Measurements from ENCODE around the gene PTPRF.

Gene PTPRF

GRCh38 chr1:43582162-43582566 lies 51.5 kb downstream of the PTPRF start:
- no peak for DNase-seq (ENCODE audit: low spot score)

DNA sequence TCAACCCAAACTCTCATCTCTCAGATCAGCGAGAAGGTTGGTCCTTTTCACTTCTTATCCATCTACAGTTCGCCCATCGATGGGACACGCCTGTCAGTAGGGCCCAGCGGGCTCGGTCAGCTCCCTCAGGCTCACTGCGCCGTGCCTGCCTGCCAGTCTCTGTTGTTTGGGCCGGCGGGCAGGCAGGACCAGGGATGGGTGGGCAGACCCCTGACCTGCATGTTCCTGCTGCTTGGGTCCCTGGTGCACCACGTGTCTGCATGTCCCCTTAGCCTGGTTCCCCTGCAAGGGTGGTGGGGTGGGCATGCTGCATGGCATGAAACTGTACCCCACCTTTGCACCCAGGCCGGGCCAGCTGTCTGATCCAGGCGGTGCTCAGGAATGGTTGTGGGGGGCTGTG lies 52.4 kb downstream of the PTPRF start:
- DNase-seq (ENCODE audit: low spot score) = no peak

GRCh38 chr1:43584204-43584603 lies 53.5 kb downstream of the PTPRF start:
- no peak for DNase-seq (ENCODE audit: low spot score)

GRCh38 chr1:43585557-43585956 lies 54.9 kb downstream of the PTPRF start:
- DNase-seq (ENCODE audit: low spot score) = no peak

DNA sequence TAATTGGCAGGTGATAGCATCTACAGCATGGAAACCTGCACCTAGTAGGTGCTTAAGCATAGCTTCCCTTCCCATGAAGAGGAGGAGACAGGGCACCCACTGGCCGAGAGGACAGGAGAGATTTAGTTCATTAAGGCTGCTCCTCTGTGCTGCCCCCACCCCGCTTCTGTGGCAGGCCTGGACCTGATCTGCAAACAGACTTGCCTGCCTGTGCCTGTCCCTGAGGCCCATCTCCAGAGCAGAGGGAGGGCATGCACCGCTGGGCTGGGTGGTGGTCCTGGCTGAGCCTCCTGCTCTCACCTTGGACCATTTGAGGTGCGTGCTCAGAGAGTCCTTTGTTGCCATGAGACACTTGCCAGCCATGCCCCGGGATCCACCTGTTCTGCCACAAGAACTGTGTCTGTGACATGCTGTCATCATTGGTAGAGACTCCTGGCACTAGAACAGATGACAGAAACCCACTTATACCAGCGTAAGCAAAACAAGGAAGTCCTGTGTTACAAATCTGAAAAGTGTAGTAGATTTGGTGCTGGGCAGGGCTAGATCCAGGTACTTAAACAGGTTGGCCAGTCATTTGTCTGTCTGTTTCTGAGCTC lies 55.6 kb downstream of the PTPRF start:
- DNase-seq (ENCODE audit: low spot score) = no peak

- DNase-seq (ENCODE audit: low spot score) = no peak
Observed at GRCh38 chr1:43587001-43587400, 56.3 kb downstream of the PTPRF start.

- DNase-seq (ENCODE audit: low spot score) = no peak
Observed at GRCh38 chr1:43587594-43587993, 56.9 kb downstream of the PTPRF start.

DNA sequence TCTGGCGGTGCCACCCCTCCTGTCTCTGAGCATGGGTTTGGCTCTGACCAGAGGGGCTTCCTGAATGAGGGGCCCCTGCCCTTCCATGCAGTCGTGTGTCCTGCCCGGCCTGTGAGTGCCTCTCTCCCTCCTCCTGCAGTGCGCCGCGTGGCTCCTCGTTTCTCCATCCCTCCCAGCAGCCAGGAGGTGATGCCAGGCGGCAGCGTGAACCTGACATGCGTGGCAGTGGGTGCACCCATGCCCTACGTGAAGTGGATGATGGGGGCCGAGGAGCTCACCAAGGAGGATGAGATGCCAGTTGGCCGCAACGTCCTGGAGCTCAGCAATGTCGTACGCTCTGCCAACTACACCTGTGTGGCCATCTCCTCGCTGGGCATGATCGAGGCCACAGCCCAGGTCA lies 57.9 kb downstream of the PTPRF start:
- DNase-seq (ENCODE audit: low spot score) = no peak

DNA sequence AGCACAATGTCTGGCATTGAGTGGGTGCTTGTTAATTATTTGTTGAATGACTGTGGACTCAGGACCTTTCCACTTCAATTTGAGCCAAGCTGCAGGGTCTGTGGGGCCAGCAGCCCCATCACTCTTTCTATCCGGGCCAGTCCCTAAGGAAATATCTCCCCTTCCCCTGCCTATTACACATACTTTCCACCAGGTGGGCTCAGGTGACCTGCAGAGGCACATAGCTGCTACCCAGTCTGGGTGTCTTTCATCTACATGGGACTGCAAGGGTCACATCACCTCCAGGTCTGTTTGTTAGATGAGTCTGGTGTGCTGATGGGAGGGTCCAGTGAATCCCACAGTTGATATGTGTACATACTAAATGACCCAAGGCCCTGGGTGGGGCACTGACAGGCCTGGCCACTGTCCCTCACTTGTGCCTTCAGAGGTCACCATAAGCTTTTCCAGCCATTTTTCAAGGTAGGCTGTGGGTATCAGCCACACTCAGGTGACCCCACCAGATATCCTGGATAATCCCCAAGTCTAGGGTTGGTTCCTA lies 59.8 kb downstream of the PTPRF start:
- no peak for DNase-seq (ENCODE audit: low spot score)

GRCh38 chr1:43591181-43591580 lies 60.5 kb downstream of the PTPRF start:
- DNase-seq (ENCODE audit: low spot score) = no peak

- no peak for DNase-seq (ENCODE audit: low spot score)
Observed at GRCh38 chr1:43592051-43592665, 61.5 kb downstream of the PTPRF start.

- no peak for DNase-seq (ENCODE audit: low spot score)
Observed at GRCh38 chr1:43592974-43593683, 62.4 kb downstream of the PTPRF start.

- DNase-seq (ENCODE audit: low spot score) = no peak
Observed at GRCh38 chr1:43596579-43596978, 65.9 kb downstream of the PTPRF start.

DNA sequence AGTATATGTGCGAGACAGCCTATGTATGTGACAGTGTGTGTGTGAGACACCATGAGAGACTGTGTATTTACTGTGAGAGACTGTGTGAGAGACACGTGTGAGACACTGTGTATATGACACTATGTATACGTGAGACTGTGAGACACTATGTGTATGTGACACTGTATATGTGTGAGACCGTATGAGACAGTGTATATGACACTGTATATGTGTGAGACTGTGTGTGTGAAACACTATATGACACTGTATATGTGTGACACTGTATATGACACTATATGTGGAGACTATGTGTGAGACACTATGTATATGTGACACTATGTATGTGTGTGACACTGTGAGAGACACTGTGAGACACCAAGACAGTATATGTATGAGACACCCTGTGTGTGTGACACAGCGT lies 66.3 kb downstream of the PTPRF start:
- no peak for DNase-seq (ENCODE audit: low spot score)

GRCh38 chr1:43597721-43598120 lies 67.0 kb downstream of the PTPRF start:
- DNase-seq (ENCODE audit: low spot score) = no peak

GRCh38 chr1:43598622-43599021 lies 67.9 kb downstream of the PTPRF start:
- DNase-seq (ENCODE audit: low spot score) = no peak

- DNase-seq (ENCODE audit: low spot score) = no peak
Observed at GRCh38 chr1:43600033-43601020, 69.6 kb downstream of the PTPRF start.

DNA sequence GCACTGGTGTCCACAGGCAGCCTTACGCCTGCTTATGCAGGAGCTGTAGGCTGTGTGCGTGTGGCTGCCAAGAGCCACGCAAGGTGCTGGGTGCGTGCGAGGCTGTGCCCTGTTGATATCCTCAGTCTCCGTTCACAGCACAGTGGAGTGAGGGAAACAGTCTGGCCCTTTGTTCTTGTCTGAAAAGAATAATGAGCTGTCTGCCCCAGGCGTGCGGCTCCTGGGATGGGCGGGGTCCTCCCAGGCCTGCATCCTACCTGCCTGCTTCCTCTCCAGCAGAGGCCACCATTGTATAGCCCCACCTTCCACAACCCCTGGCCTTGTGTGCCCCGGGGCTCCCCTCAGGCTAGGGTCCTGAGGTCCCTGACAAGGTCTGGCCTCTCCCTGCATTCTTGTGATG lies 72.3 kb downstream of the PTPRF start:
- DNase-seq (ENCODE audit: low spot score) = no peak

DNA sequence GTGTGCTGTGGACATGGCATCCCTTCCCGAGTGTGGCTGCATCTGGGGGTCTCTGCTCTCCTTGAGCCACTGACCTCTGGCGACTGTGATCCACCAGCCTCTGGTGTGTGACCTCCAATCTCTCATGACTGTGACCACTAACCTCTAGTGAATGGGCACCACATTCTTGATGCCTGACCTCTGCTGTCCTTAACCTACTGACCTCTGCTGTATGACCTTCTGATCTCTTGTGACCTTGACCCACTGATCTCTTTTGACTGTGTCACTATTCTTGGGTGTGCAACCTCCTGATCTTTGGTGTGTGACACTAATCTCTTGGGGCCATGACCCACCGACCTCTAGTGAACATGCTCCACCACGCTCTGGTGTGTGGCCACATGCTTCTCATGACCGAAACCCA lies 73.5 kb downstream of the PTPRF start:
- no peak for DNase-seq (ENCODE audit: low spot score)

DNA sequence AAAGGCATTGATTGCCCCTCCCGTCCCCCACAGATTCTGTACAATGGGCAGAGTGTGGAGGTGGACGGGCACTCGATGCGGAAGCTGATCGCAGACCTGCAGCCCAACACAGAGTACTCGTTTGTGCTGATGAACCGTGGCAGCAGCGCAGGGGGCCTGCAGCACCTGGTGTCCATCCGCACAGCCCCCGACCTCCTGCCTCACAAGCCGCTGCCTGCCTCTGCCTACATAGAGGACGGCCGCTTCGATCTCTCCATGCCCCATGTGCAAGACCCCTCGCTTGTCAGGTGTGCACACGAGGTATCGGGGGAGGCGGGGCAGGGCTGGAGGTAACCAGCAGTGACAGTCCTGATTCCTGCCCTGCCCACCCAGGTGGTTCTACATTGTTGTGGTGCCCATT lies 74.5 kb downstream of the PTPRF start:
- DNase-seq (ENCODE audit: low spot score) = no peak

DNA sequence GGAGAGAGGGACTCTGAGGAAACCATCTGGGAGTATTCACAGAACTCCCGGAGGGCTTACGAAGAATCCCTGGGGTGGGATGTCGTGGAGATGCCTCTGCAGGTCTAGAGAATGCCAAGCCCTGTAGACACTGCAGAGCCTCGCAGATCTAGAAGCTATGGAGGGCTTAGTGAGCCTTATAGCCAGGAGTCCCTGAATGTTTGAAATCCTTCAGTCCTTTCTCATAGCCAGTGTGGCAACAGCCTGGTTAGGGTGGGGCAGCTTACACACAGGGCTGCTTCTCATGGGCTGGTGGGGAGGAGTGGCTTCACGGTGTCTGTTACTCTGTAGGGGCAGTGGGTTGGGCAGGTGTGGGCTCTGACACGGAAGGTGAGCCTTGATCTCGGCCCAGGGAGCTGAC lies 75.1 kb downstream of the PTPRF start:
- DNase-seq (ENCODE audit: low spot score) = no peak

DNA sequence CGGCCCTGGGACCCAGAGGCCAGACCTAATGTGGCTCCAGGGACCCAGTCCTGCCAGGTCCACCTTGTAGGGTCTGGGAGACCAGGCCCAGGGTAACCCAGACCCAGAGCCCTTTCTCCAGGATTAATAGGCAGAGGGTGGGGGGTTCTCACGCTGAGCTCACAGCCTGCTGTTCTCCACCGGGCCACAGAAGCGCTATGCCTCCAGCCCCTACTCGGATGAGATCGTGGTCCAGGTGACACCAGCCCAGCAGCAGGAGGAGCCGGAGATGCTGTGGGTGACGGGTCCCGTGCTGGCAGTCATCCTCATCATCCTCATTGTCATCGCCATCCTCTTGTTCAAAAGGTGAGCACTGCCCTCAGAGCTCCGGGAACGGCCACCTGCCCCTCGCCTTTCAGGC lies 75.9 kb downstream of the PTPRF start:
- DNase-seq (ENCODE audit: low spot score) = no peak

Data from germinal center (tissue), 1 donor.